H9 (cell line): ENCODE results near the gene OSBPL8. TPM values are rescaled to one million over a fixed set of nuclear protein-coding genes. Genes with fewer than 3 reads are reported as not detected.

Experiments
- DNase-seq: peaks from one replicate; pipeline ENCODE4 v3.0.0-alpha.2; 2017
- H2AFZ ChIP-seq: one replicate; pipeline ENCODE4 v1.6.1; 2013; ENCODE audit warnings: mild to moderate bottlenecking, low read length, control low read depth, moderate library complexity
- H2AK5ac ChIP-seq: 2 replicates; pipeline ENCODE4 v1.6.1; 2013; ENCODE audit warnings: low read length, control low read depth, mixed read lengths; ENCODE audit not compliant: insufficient read length
- H2BK120ac ChIP-seq: one replicate; pipeline ENCODE4 v1.6.1; 2013; ENCODE audit warnings: low read depth, mild to moderate bottlenecking, low read length, control low read depth, inconsistent platforms; ENCODE audit not compliant: poor library complexity, severe bottlenecking
- H2BK12ac ChIP-seq: 2 replicates; pipeline ENCODE4 v1.6.1; 2013; ENCODE audit warnings: low read length, control low read depth, mixed read lengths, low read depth; ENCODE audit not compliant: insufficient read length
- H2BK15ac ChIP-seq: 2 replicates; pipeline ENCODE4 v1.6.1; 2013; ENCODE audit warnings: low read depth, low read length, control low read depth
- H2BK20ac ChIP-seq: one replicate; pipeline ENCODE4 v1.6.1; 2013; ENCODE audit warnings: low read depth, mild to moderate bottlenecking, low read length, control low read depth, inconsistent platforms; ENCODE audit not compliant: poor library complexity, severe bottlenecking
- H2BK5ac ChIP-seq: 2 replicates; pipeline ENCODE4 v1.6.1; 2013; ENCODE audit warnings: low read length, control low read depth, mixed read lengths; ENCODE audit not compliant: insufficient read length
- H3K14ac ChIP-seq: 2 replicates; pipeline ENCODE4 v1.6.1; 2013; ENCODE audit warnings: low read length, control low read depth; ENCODE audit not compliant: insufficient read depth
- H3K18ac ChIP-seq: 2 replicates; pipeline ENCODE4 v1.6.1; 2013; ENCODE audit warnings: low read depth, mild to moderate bottlenecking, mixed read lengths, low read length, control low read depth; ENCODE audit not compliant: insufficient read length
- H3K23ac ChIP-seq: 2 replicates; pipeline ENCODE4 v1.6.1; 2013; ENCODE audit warnings: low read length, control low read depth, mixed read lengths, low read depth; ENCODE audit not compliant: insufficient read length
- H3K23me2 ChIP-seq: 2 replicates; pipeline ENCODE4 v1.6.1; 2013; ENCODE audit warnings: low read depth, mild to moderate bottlenecking, mixed read lengths, low read length, control low read depth; ENCODE audit not compliant: insufficient read length, poor library complexity, severe bottlenecking
- H3K27ac ChIP-seq: 2 replicates; pipeline ENCODE4 v1.5.1; 2013; ENCODE audit warnings: low read length, control low read depth, mixed read lengths, low read depth; ENCODE audit not compliant: insufficient read length
- H3K27me3 ChIP-seq: 2 replicates; pipeline ENCODE4 v1.6.1; 2013; ENCODE audit warnings: low read length, control low read depth, inconsistent platforms; ENCODE audit not compliant: insufficient read depth
- H3K4ac ChIP-seq: 2 replicates; pipeline ENCODE4 v1.6.1; 2013; ENCODE audit warnings: low read depth, mild to moderate bottlenecking, control low read depth, inconsistent platforms, low read length, moderate library complexity
- H3K4me1 ChIP-seq: 2 replicates; pipeline ENCODE4 v1.6.1; 2013; ENCODE audit warnings: low read length, control low read depth, inconsistent platforms; ENCODE audit not compliant: insufficient read depth
- H3K4me2 ChIP-seq: 2 replicates; pipeline ENCODE4 v1.6.1; 2013; ENCODE audit warnings: low read length, control low read depth, mixed read lengths; ENCODE audit not compliant: insufficient read length, insufficient read depth
- H3K56ac ChIP-seq: 2 replicates; pipeline ENCODE4 v1.6.1; 2013; ENCODE audit warnings: low read depth, mild to moderate bottlenecking, mixed read lengths, low read length, control low read depth; ENCODE audit not compliant: insufficient read length
- H3K79me1 ChIP-seq: 2 replicates; pipeline ENCODE4 v1.6.1; 2013; ENCODE audit warnings: low read depth, mild to moderate bottlenecking, moderate library complexity, low read length, control low read depth, inconsistent platforms; ENCODE audit not compliant: insufficient read depth, poor library complexity, severe bottlenecking
- H3K79me2 ChIP-seq: 2 replicates; pipeline ENCODE4 v1.6.1; 2013; ENCODE audit warnings: low read length, control low read depth, inconsistent platforms; ENCODE audit not compliant: insufficient read depth
- H3K9ac ChIP-seq: 2 replicates; pipeline ENCODE4 v1.6.1; 2013; ENCODE audit warnings: low read length, control low read depth, mixed read lengths; ENCODE audit not compliant: insufficient read length; ENCODE audit errors: extremely low read depth
- H3K9me3 ChIP-seq: one replicate; pipeline ENCODE4 v1.6.1; 2013; ENCODE audit warnings: low read depth, low read length, inconsistent platforms; ENCODE audit not compliant: control insufficient read depth
- H3T11ph ChIP-seq: one replicate; pipeline ENCODE4 v1.6.1; 2013; ENCODE audit warnings: mild to moderate bottlenecking, low read length, control low read depth, inconsistent platforms
- H4K20me1 ChIP-seq: one replicate; pipeline ENCODE4 v1.6.1; 2013; ENCODE audit not compliant: control insufficient read depth, insufficient read length, insufficient read depth
- H4K5ac ChIP-seq: 2 replicates; pipeline ENCODE4 v1.6.1; 2013; ENCODE audit warnings: low read depth, mild to moderate bottlenecking, mixed read lengths, low read length, control low read depth; ENCODE audit not compliant: insufficient read length
- H4K8ac ChIP-seq: replicated peaks from 2 replicates; pipeline ENCODE4 v1.6.1; 2013; ENCODE audit warnings: low read length, control low read depth, mixed read lengths, low read depth; ENCODE audit not compliant: insufficient read length
- H4K91ac ChIP-seq: 2 replicates; pipeline ENCODE4 v1.6.1; 2013; ENCODE audit warnings: low read depth, mild to moderate bottlenecking, moderate library complexity, mixed read lengths, low read length, control low read depth; ENCODE audit not compliant: insufficient read length
- H3K27ac Mint-ChIP-seq, 3 experiments: 2 replicates in 2 of 3; 3 replicates in 1 of 3; pipeline ENCODE4 v1.8.0; 2020 to 2021; ENCODE audit warnings: mixed read lengths in 3 of 3, mild to moderate bottlenecking in 1 of 3, moderate library complexity in 1 of 3
- H3K27me3 Mint-ChIP-seq: 2 replicates; pipeline ENCODE4 v1.8.0; 2021; ENCODE audit warnings: low read depth, mild to moderate bottlenecking, moderate library complexity, mixed read lengths
- H3K36me3 Mint-ChIP-seq, 3 experiments: 2 replicates in 2 of 3; 3 replicates in 1 of 3; pipeline ENCODE4 v1.8.0; 2020 to 2021; ENCODE audit warnings: low read depth in 3 of 3, mixed read lengths in 3 of 3; ENCODE audit not compliant: insufficient read depth in 1 of 3
- H3K4me1 Mint-ChIP-seq, 2 experiments: 2 replicates each; pipeline ENCODE4 v1.8.0; 2020; ENCODE audit warnings: mixed read lengths in 2 of 2
- H3K4me3 Mint-ChIP-seq, 2 experiments: 2 replicates in 1 of 2; 3 replicates in 1 of 2; pipeline ENCODE4 v1.8.0; 2020 to 2021; ENCODE audit warnings: mild to moderate bottlenecking in 2 of 2, mixed read lengths in 2 of 2, moderate library complexity in 1 of 2
- H3K9me3 Mint-ChIP-seq, 2 experiments: 2 replicates in 1 of 2; 3 replicates in 1 of 2; pipeline ENCODE4 v1.8.0; 2020; ENCODE audit warnings: mild to moderate bottlenecking in 2 of 2, mixed read lengths in 2 of 2, moderate library complexity in 1 of 2
- WGBS: extraction: QIAGEN DNeasy Blood & Tissue Kit; methylation state at CpG from one replicate; pipeline ENCODE4 v1.1.7; 2013; ENCODE audit warnings: missing lambda C conversion rate, low lambda C conversion rate, mixed read lengths; ENCODE audit not compliant: insufficient read length; ENCODE audit errors: extremely low coverage; 5-methylcytosine and 5-hydroxymethylcytosine counted together
- total RNA-seq: library from RNA; stranded (reverse); gene quantifications from 2 replicates; pipeline ENCODE4 v1.2.1, GENCODE V29; 2021
- TF ChIP-seq, protein P1 (sequence below): fragments of 200-600 bp; sonication (generic); conservative IDR thresholded peaks from 3 replicates; pipeline ENCODE4 v1.8.0; 2021; ENCODE audit warnings: antibody characterized with exemption, mild to moderate bottlenecking

Gene OSBPL8
- total RNA-seq, 1 experiment from 2014 or later: 61.2 TPM

DNA sequence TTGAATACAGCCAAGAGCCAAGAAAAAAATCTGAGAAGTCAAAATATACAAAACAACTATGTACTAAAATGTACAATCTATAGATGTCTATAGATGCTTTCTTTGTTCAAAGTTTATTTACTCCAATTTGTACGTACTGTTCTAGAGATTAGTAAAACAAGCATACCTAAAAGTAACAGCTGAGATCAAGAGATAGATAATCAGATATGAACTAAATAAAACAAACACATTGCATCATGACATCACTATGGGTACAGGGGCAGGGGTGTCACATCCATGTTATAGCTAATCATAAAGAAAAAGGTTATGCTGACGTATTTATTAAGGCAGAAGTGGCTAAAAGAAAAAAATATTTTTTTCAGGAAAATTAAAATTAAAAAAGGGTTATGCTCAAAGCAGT is 139.3 kb downstream of the OSBPL8 start:
- Histone ChIP-seq H3K23ac (no peak overlapping the region), H3K14ac (no peak overlapping the region), H4K5ac (no peak overlapping the region), H3K4me1 (no peaks in the 10 kb centered on the region), H2AK5ac (no peak overlapping the region), H2BK20ac (no peak overlapping the region), H4K8ac (no peak overlapping the region), H3K56ac (no peak overlapping the region), H3K4me2 (no peak overlapping the region), H3K9ac (no peak overlapping the region), H4K20me1 (no peaks in the 10 kb centered on the region), H3K27me3 (no peaks in the 10 kb centered on the region), H3K27ac (no peak overlapping the region), H3K9me3 (no peaks in the 10 kb centered on the region), H2AFZ (no peak overlapping the region), H3K18ac (no peak overlapping the region), H3K23me2 (no peaks in the 10 kb centered on the region), H2BK5ac (no peak overlapping the region), H3K79me1 (no peaks in the 10 kb centered on the region), H2BK120ac (no peak overlapping the region), H3K4ac (no peak overlapping the region), H3T11ph (no peak overlapping the region), H2BK15ac (no peak overlapping the region), H4K91ac (no peak overlapping the region), H2BK12ac (no peak overlapping the region), H3K79me2 (no peaks in the 10 kb centered on the region)
- no peak for DNase-seq
- H3K27me3 Mint-ChIP-seq: no peaks in the 10 kb centered on the region
- H3K36me3 Mint-ChIP-seq: peaks cover 0 to 6% (median 5%) of the 10 kb centered on the region in 3 experiments; a peak in 4 of 7 replicates
- H3K4me1 Mint-ChIP-seq: peaks cover 8 to 9% of the 10 kb centered on the region in 2 experiments
- H3K27ac Mint-ChIP-seq: no peak overlapping the region
- TF ChIP-seq, protein P1, sequence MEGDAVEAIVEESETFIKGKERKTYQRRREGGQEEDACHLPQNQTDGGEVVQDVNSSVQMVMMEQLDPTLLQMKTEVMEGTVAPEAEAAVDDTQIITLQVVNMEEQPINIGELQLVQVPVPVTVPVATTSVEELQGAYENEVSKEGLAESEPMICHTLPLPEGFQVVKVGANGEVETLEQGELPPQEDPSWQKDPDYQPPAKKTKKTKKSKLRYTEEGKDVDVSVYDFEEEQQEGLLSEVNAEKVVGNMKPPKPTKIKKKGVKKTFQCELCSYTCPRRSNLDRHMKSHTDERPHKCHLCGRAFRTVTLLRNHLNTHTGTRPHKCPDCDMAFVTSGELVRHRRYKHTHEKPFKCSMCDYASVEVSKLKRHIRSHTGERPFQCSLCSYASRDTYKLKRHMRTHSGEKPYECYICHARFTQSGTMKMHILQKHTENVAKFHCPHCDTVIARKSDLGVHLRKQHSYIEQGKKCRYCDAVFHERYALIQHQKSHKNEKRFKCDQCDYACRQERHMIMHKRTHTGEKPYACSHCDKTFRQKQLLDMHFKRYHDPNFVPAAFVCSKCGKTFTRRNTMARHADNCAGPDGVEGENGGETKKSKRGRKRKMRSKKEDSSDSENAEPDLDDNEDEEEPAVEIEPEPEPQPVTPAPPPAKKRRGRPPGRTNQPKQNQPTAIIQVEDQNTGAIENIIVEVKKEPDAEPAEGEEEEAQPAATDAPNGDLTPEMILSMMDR: no peak
- no CpG with 5 or more reads among the region's 2 CpGs for WGBS
- H3K4me3 Mint-ChIP-seq: no peak overlapping the region
- H3K9me3 Mint-ChIP-seq: peaks cover 0 to 5% of the 10 kb centered on the region in 2 experiments; a peak in 2 of 5 replicates
